Activated naive CD8-positive, alpha-beta T cell (primary cell): ENCODE data around the gene RAD51B.

Experiments used
- H3K27ac Mint-ChIP-seq: one replicate; pipeline ENCODE4 v1.8.0; 2021; ENCODE audit warnings: mixed read lengths
- H3K27me3 Mint-ChIP-seq: one replicate; pipeline ENCODE4 v1.8.0; 2021; ENCODE audit warnings: mixed read lengths
- H3K36me3 Mint-ChIP-seq: one replicate; pipeline ENCODE4 v1.8.0; 2021; ENCODE audit warnings: mixed read lengths
- H3K4me1 Mint-ChIP-seq: one replicate; pipeline ENCODE4 v1.8.0; 2021; ENCODE audit warnings: low read depth, mixed read lengths
- H3K4me3 Mint-ChIP-seq: one replicate; pipeline ENCODE4 v1.8.0; 2021; ENCODE audit warnings: mild to moderate bottlenecking, mixed read lengths
- H3K9me3 Mint-ChIP-seq: one replicate; pipeline ENCODE4 v1.8.0; 2021; ENCODE audit warnings: low read depth, mixed read lengths

Gene RAD51B

DNA sequence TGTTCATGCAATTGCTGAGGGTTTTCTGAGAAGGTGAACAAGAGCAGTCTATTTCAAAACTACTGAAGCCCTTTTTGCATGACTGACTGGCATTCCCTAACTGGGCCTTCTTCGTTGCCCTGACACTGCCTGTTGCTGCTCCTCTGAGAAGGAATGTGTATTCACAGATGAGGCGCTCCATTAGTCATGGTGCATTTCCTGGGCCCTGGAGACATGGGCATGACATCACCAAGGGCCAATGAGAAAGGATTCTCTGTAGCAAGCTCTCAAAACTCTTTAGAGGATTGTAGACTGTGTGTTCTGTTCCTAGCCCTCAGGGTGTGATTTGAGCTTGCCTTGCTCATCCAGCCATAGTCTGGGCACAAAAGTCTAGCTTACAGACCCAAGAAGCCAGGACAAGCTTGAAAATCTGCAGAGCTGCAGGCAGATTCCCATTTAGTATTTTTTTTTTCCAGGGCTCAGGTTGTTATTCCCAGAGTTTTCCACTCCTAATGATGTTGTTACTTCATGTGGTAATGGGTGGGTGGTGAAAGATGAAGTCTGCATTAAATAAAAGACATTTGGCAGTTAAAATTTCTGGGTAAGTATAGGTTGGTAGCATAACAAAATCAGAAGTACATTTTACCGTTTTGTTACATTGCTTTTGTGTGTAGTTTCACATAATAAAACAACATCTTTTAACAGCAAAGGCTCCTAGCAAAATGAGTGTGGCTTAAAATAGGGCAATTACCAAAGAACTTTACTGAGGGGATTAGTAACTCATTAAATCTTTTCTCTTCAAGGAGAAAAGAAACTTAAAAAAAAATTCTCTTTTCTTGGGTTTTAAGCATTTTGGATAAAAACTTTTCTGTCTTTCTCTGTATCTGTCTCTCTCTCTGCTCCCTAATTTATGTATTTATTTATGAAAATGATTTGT, 318.4 kb downstream of the RAD51B start:
- Mint-ChIP-seq H3K4me1 (peaks cover 8% of the 10 kb centered on the region), H3K27me3 (no peaks in the 10 kb centered on the region), H3K9me3 (no peaks in the 10 kb centered on the region), H3K27ac (no peak overlapping the region), H3K36me3 (peaks cover 4% of the 10 kb centered on the region), H3K4me3 (no peak overlapping the region)

DNA sequence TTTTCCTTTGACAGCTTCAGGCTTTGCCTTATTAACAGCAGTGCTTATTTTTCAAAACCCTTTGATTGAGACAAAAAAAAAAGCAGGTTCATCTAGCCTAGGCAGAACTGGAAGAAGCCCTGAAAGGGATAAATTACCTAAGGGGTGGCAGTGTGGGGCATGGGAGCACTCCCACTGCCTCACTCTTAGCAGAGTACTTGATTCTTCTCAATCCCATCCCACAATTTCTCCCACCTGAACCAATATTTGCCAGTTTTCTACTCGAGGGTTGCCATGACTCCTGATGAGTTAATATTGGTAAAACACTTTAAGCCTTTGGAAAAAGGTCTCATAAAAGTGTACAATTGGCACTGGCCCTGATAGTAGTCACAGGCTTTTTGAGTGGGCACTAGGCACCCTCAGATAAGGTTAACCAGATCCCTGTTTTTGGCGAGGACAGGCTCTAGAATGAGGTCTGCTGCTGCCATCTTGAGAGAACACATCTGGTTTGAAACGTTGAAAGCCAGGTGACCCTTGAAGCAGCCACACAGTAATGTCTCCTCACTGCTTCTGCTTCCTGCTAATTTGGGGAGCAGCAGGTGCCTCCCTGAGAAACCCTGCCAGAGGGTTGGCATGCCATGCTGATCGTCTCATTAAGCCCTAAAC, 320.0 kb downstream of the RAD51B start:
- H3K27ac Mint-ChIP-seq: no peak overlapping the region
- no peak overlapping the region for H3K4me3 Mint-ChIP-seq
- no peaks in the 10 kb centered on the region for H3K9me3 Mint-ChIP-seq
- H3K27me3 Mint-ChIP-seq: no peaks in the 10 kb centered on the region
- H3K4me1 Mint-ChIP-seq: peaks cover 24% of the 10 kb centered on the region
- H3K36me3 Mint-ChIP-seq: peaks cover 4% of the 10 kb centered on the region

DNA sequence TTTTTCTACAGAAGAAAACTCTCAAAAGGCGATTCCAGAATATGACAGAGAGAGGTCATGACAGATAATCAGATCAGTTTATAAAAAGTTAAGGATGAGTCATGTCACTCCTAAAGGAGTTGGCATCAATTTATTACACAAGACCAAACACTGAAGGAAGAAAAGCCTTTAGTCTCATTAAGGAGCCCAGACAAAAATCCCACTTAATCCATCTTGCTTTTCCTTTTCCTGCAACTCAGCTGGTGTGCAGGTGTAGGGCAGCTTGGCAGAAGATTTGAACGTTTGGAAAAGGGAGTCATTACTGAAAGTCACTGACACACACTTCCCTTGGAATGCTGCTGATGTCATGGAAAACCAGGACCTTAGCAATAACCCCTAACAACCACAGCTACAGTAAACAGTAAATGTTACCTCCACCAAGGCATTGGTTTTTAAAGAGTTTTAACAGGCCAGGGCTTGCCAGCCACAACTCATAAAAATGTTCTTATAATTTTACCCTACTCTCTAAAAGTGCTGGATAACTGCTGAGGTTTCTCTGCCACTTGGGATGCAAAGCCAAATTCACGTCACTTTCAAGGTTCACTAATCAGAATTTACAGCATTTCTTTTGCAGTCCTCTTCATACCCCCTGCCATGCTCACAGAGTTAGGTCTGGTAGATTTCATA, 320.6 kb downstream of the RAD51B start:
- H3K27ac Mint-ChIP-seq: no peak overlapping the region
- no peak overlapping the region for H3K4me3 Mint-ChIP-seq
- H3K36me3 Mint-ChIP-seq: peaks cover under 1% of the 10 kb centered on the region
- no peaks in the 10 kb centered on the region for H3K9me3 Mint-ChIP-seq
- H3K4me1 Mint-ChIP-seq: peaks cover 27% of the 10 kb centered on the region
- no peaks in the 10 kb centered on the region for H3K27me3 Mint-ChIP-seq

DNA sequence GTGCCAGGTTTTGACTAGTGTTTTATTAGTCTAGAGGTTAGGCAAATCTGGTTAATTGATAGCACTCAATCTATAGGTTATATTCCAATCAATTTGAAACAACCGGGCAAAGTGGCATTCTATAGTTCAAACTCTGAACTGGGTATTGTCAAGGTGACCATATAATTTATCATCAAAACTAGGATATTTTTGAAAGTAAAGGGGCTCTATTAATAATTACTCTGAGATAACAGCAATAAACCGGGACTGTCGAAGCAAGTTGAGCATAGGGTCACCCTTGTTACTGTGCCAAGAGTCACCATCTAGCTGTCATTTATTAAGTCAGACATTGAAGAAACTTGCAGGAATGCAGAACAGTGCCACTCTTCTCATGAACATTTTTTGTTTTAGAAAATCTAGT, 321.2 kb downstream of the RAD51B start:
- H3K27ac Mint-ChIP-seq: no peak overlapping the region
- peaks cover 27% of the 10 kb centered on the region for H3K4me1 Mint-ChIP-seq
- H3K4me3 Mint-ChIP-seq: no peak overlapping the region
- H3K9me3 Mint-ChIP-seq: no peaks in the 10 kb centered on the region
- H3K27me3 Mint-ChIP-seq: no peaks in the 10 kb centered on the region
- peaks cover under 1% of the 10 kb centered on the region for H3K36me3 Mint-ChIP-seq

DNA sequence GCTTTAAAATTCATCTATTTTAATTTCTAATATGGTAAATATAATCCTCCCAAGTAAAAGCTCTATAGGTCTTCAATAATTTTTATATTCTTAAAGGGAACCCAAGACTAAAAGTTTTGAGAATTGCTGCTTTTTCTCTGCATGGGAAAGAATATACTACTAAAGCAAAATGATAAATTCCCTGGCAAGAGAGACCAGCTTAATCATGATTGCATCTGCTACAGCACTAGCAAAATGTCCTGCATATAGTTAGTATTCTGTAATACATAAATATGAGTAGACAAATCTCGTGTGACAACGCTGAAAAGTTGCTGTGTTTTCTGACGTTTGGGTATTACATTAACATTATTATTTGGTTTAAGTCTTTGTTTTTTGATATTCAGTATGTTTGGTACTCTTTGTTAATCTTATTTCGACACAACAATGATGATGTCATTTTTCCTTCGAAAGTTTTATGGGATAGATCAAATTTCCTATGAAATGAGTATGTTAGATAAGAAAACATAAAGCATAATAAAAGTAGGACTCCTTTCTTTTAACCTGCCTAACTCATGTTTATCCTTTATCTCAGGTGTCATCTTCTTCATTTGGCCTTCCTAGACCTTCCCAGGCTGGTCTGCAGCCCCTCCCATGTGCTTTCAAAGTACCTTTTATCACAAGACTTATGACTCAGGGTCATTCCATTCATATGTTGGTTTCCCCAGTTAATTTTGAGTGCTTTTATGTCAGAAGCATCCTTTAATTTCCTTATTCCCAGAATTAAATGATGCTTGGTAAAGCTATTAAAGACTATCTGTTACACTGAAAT, 321.9 kb downstream of the RAD51B start:
- Mint-ChIP-seq H3K4me1 (peaks cover 27% of the 10 kb centered on the region), H3K27ac (no peak overlapping the region), H3K4me3 (no peak overlapping the region), H3K27me3 (no peaks in the 10 kb centered on the region), H3K9me3 (no peaks in the 10 kb centered on the region), H3K36me3 (peaks cover 2% of the 10 kb centered on the region)

DNA sequence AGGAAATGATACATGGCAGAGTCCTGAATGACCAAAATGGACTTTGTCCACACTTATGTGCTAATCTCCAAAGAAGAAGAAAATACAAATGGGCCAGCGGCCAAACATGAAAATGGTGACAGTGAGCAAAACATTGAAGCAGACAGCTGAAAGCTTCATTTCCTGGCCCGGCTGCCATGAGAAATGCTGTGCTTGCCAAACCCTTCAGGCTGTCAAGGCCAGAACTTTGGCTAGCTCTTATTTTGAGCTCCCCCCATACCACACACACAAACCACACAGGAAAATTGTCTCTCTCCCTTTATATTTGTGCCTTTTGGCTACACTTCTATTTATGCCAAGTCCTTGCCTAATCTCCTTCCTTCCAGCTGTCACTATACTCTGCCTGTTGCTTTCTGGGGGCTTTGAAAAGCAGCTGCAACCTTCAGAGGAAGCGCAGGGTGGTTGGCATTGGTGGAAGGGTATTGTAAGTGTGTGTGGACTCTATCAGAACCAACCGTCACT, 323.8 kb downstream of the RAD51B start:
- H3K27me3 Mint-ChIP-seq: no peaks in the 10 kb centered on the region
- H3K4me1 Mint-ChIP-seq: peaks cover 27% of the 10 kb centered on the region
- peaks cover 5% of the 10 kb centered on the region for H3K36me3 Mint-ChIP-seq
- H3K9me3 Mint-ChIP-seq: peaks cover under 1% of the 10 kb centered on the region
- H3K4me3 Mint-ChIP-seq: no peak overlapping the region
- H3K27ac Mint-ChIP-seq: no peak overlapping the region

DNA sequence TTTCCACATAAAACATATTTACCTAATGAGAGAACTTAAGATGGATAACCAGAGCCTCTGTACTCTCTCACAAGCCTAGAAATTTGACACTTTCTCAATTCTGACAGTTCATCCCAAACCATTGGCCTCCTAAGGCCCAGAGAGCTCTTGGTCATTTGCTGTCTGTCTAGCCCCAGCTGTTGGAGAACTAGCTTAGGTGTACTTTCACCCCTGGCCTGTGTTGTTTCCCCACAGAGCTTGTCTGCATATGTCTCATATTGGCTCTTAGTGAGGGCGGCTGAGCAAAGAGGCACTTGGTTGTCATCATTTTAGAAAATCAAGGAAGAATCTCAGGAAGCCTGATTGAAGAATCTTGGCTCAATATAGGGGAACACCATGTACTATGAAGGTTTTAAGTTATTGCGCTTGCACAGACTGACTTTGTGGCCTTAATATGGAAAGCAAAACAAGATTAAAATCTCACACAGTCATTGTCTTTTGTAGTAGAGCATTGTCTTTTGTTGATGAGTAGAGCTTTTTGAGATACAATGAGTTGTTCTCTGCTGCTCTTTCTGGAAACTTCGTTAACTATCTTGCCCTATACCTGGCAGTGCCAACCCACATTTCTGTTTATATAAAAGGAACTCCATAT, 324.6 kb downstream of the RAD51B start:
- Mint-ChIP-seq H3K9me3 (peaks cover 8% of the 10 kb centered on the region), H3K4me1 (peaks cover 27% of the 10 kb centered on the region), H3K36me3 (peaks cover 8% of the 10 kb centered on the region), H3K27me3 (no peaks in the 10 kb centered on the region), H3K27ac (peak overlapping the region; percentile 35), H3K4me3 (no peak overlapping the region)

DNA sequence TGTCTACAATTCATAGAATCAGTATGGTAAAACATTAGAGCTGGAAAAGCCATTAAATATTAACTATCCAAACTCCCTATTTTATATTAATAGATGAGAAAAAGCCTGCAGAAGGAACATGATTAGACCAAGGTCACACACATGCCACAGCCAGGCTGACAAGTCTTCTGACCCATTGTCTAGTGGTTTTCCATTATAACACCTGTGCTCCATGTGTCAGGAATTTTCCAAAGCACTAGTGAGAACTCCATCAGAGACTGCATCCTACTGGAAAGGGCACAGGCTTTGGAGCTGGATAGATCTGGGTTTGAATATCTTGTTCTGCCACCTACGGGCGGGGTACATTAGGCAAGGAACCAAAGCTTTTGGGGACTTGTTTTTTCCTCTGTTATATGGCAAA, 325.5 kb downstream of the RAD51B start:
- peaks cover 12% of the 10 kb centered on the region for H3K36me3 Mint-ChIP-seq
- H3K4me3 Mint-ChIP-seq: no peak overlapping the region
- peaks cover 27% of the 10 kb centered on the region for H3K4me1 Mint-ChIP-seq
- H3K27me3 Mint-ChIP-seq: no peaks in the 10 kb centered on the region
- no peak overlapping the region for H3K27ac Mint-ChIP-seq
- H3K9me3 Mint-ChIP-seq: peaks cover 11% of the 10 kb centered on the region

DNA sequence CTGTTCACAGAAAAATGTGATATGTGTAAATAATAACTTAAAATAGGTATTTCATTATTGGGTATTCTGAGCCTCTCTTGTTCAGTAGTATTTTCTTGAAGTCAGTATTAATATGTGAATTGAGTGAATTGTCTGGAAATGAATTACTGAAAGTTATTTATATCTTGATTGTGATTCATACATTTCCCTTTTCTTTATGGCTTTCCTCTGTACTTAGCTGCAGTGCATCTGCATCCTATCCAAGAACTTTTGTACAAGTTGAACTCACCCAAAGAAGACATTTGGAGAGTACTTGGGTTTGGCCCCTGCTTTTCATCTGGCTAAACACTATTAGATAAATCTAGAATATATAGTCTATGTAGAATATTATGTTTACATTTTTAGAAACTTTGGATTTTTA, 326.0 kb downstream of the RAD51B start:
- H3K27me3 Mint-ChIP-seq: no peaks in the 10 kb centered on the region
- H3K4me1 Mint-ChIP-seq: peaks cover 27% of the 10 kb centered on the region
- no peak overlapping the region for H3K4me3 Mint-ChIP-seq
- H3K36me3 Mint-ChIP-seq: peaks cover 14% of the 10 kb centered on the region
- peaks cover 11% of the 10 kb centered on the region for H3K9me3 Mint-ChIP-seq
- H3K27ac Mint-ChIP-seq: no peak overlapping the region

DNA sequence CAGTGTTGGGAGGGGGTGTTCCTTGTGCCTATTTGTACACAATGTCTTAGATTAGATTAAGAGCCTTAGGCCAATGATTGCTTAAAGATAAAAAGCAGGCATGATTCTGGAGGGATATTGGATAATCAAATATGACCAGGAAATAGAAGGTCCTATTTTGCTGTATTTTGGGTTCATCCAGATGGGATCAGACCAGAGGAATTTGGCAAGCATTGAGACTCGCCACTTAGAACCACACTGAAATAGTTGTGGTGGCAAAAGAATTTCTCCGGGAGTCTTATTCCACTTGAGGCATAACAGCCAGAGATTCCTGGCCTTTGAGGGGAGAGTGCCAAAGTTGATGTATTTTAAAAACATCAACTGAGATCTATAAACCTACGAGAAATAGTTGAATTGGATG, 327.2 kb downstream of the RAD51B start:
- peaks cover 19% of the 10 kb centered on the region for H3K9me3 Mint-ChIP-seq
- peaks cover 23% of the 10 kb centered on the region for H3K4me1 Mint-ChIP-seq
- H3K36me3 Mint-ChIP-seq: peaks cover 21% of the 10 kb centered on the region
- H3K27ac Mint-ChIP-seq: no peak overlapping the region
- no peak overlapping the region for H3K4me3 Mint-ChIP-seq
- H3K27me3 Mint-ChIP-seq: no peaks in the 10 kb centered on the region

DNA sequence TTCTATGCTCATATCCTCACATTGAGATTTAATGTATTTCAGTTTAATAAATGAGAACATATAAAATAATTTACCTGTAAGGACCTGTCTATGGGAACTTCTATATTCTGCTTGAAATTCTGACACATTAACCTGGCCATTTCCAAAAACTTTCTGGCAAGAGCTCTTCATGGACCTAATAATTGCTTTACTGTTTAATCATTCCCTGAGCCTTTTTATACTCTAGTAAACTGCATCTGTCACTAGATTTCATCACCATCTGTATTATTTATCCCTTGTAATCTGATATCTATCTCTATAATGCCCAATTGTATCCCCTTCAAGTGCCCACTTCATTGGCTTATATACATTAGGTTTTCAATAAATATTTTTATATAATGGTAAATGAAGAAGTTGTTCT, 327.7 kb downstream of the RAD51B start:
- Mint-ChIP-seq H3K4me3 (no peak overlapping the region), H3K27ac (no peak overlapping the region), H3K27me3 (no peaks in the 10 kb centered on the region), H3K9me3 (peaks cover 19% of the 10 kb centered on the region), H3K4me1 (peaks cover 22% of the 10 kb centered on the region), H3K36me3 (peaks cover 24% of the 10 kb centered on the region)

DNA sequence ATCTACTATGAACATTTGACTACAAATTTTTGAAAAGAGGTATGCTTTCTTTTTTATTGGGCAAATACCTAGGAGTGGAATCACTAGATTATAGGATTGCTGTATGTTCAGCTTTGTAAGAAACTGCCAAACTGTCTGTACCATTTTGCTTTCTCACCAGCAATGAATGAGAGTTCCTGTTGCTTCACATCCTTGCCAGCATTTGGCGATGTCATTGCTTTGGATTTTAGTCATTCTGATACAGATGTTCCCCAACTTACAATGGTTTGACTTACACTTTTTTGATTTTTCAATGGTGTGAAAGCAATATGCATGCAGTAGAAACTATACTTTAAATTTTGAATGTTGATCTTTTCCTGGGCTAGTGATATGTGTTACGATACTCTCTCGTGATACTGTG, 328.7 kb downstream of the RAD51B start:
- Mint-ChIP-seq H3K27ac (no peak overlapping the region), H3K9me3 (peaks cover 22% of the 10 kb centered on the region), H3K4me3 (no peak overlapping the region), H3K4me1 (peaks cover 15% of the 10 kb centered on the region), H3K36me3 (peaks cover 28% of the 10 kb centered on the region), H3K27me3 (no peaks in the 10 kb centered on the region)

DNA sequence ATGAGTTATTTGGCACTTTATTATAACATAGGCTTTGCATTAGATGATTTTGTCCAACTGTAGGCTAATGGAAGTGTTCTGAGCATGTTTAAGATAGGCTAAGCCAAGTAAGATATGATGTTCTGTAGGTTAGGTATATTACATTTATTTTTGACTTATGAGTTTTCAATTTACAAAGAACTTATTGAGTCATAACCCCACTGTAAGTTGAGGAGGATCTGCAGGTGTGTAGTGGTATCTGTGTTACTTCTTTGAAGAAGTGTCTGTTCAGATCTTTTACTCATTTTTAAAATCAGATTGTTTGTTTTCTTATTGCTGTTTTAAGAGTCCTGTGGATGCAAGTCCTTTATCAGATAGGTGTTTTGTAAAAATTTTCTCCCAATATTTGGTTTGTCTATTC, 329.2 kb downstream of the RAD51B start:
- Mint-ChIP-seq H3K27ac (no peak overlapping the region), H3K4me1 (peaks cover 10% of the 10 kb centered on the region), H3K36me3 (peaks cover 31% of the 10 kb centered on the region), H3K27me3 (no peaks in the 10 kb centered on the region), H3K9me3 (peaks cover 22% of the 10 kb centered on the region), H3K4me3 (no peak overlapping the region)

DNA sequence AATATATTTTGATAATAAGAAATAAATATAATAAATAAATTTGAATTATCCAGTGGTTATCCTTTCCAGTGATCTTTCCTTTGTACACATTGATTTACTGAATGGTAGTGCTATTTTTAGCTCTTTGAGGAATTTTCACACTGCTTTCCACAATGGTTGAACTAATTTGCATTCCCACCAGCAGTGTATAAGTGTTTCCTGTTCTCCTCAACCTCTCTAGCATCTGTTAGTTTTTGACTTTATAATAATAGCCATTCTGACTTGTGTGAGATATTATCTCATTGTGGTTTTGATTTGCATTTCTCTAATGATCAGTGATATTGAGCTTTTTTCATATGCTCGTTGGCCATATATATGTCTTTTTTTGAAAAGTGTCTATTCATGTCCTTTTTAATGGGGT, 333.7 kb downstream of the RAD51B start:
- no peaks in the 10 kb centered on the region for H3K4me1 Mint-ChIP-seq
- H3K9me3 Mint-ChIP-seq: peaks cover 22% of the 10 kb centered on the region
- H3K36me3 Mint-ChIP-seq: peaks cover 35% of the 10 kb centered on the region
- no peaks in the 10 kb centered on the region for H3K27me3 Mint-ChIP-seq
- H3K4me3 Mint-ChIP-seq: no peak overlapping the region
- H3K27ac Mint-ChIP-seq: no peak overlapping the region
